ENCODE data around the gene POMT2.

- TF ChIP-seq TAF1 (IDR thresholded peaks at IDR 0.05; ENCODE audit: borderline replicate concordance, low read depth, low read length) (no peak), CTCF (IDR thresholded peaks at IDR 0.05) (no peak), TEAD4 (IDR thresholded peaks at IDR 0.05; ENCODE audit: borderline replicate concordance, insufficient read depth) (no peak), RCOR1 (IDR thresholded peaks at IDR 0.05; ENCODE audit: low read length) (no peak), GABPA (IDR thresholded peaks at IDR 0.05; ENCODE audit: low read depth) (no peak), SIN3A (IDR thresholded peaks at IDR 0.05; ENCODE audit: borderline replicate concordance, low read depth, low read length) (no peak), YY1 (IDR thresholded peaks at IDR 0.05; ENCODE audit: low read depth) (no peak), MXI1 (IDR thresholded peaks at IDR 0.05; ENCODE audit: low read depth, low read length) (no peak), SMC3 (IDR thresholded peaks at IDR 0.05; ENCODE audit: low read depth, low read length) (no peak), POLR2AphosphoS5 (IDR thresholded peaks at IDR 0.05; ENCODE audit: low read depth, low read length) (no peak)
- TF ChIP-seq, protein P1, sequence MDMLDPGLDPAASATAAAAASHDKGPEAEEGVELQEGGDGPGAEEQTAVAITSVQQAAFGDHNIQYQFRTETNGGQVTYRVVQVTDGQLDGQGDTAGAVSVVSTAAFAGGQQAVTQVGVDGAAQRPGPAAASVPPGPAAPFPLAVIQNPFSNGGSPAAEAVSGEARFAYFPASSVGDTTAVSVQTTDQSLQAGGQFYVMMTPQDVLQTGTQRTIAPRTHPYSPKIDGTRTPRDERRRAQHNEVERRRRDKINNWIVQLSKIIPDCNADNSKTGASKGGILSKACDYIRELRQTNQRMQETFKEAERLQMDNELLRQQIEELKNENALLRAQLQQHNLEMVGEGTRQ (IDR thresholded peaks at IDR 0.05; ENCODE audit: borderline replicate concordance, low read depth, low read length), result no peak
- TF ChIP-seq, protein P2, sequence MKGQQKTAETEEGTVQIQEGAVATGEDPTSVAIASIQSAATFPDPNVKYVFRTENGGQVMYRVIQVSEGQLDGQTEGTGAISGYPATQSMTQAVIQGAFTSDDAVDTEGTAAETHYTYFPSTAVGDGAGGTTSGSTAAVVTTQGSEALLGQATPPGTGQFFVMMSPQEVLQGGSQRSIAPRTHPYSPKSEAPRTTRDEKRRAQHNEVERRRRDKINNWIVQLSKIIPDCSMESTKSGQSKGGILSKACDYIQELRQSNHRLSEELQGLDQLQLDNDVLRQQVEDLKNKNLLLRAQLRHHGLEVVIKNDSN (IDR thresholded peaks at IDR 0.05; ENCODE audit: borderline replicate concordance, low read depth), result no peak
Measured at GRCh38 chr14:77246784-77247183, 73.9 kb downstream of the POMT2 start.

All from SK-N-SH (cell line).